UCSD-AML1 (cell line): Measurements from ENCODE around the gene EML2.
"Not testable (repeated sequence)": the region's sequence is repeated elsewhere in the genome, so short reads cannot be mapped to it uniquely, and the experiment has no call there.

Source experiments
- DNase-seq: peaks from one replicate; lab custom pipeline; 2025; ENCODE audit not compliant: unreplicated experiment; lab: John Stamatoyannopoulos, UW

The EML2 gene

GRCh38 chr19:45638930-45639729 is at the start of gene EML2:
TSS of gene EML2 (minus strand) at chr19:45639397. CDS start at chr19:45639376, 21 bp downstream.
- DNase-seq: peak; percentile 70

- DNase-seq: no peak
Measured at GRCh38 chr19:45687599-45687998, 48.4 kb upstream of the EML2 start.

GRCh38 chr19:45685045-45685444 is 45.8 kb upstream of the EML2 start:
- not testable (repeated sequence) for DNase-seq

- DNase-seq: no peak
Measured at GRCh38 chr19:45682908-45683307, 43.7 kb upstream of the EML2 start.

- DNase-seq: no peak
Measured at GRCh38 chr19:45682117-45682516, 42.9 kb upstream of the EML2 start.

- peak; percentile 85 for DNase-seq
Measured at GRCh38 chr19:45681391-45682015, 42.3 kb upstream of the EML2 start.

- peak; percentile 47 for DNase-seq
Measured at GRCh38 chr19:45677351-45678230, 38.4 kb upstream of the EML2 start.

- DNase-seq: no peak
Measured at GRCh38 chr19:45676851-45677263, 37.7 kb upstream of the EML2 start.

- DNase-seq: no peak
Measured at GRCh38 chr19:45674946-45675345, 35.7 kb upstream of the EML2 start.

GRCh38 chr19:45670670-45671453 is 31.7 kb upstream of the EML2 start:
- peak; percentile 31 for DNase-seq

- no peak for DNase-seq
Measured at GRCh38 chr19:45668342-45668871, 29.2 kb upstream of the EML2 start.

GRCh38 chr19:45667620-45668341 is 28.6 kb upstream of the EML2 start, which contains the start of gene GIPR:
TSS of gene GIPR (plus strand) at chr19:45668221. CDS start at chr19:45669521, 1,300 bp downstream.
- peak; percentile 27 for DNase-seq

GRCh38 chr19:45664575-45664974 is 25.4 kb upstream of the EML2 start:
- DNase-seq: no peak

- DNase-seq: peak; percentile 28
Measured at GRCh38 chr19:45663800-45664199, 24.6 kb upstream of the EML2 start.

GRCh38 chr19:45660636-45661035 is 21.4 kb upstream of the EML2 start:
- no peak for DNase-seq

- DNase-seq: no peak
Measured at GRCh38 chr19:45659096-45659729, 20.0 kb upstream of the EML2 start.

GRCh38 chr19:45657520-45658167 is 18.4 kb upstream of the EML2 start:
- DNase-seq: no peak

GRCh38 chr19:45655073-45655472 is 15.9 kb upstream of the EML2 start:
- DNase-seq: no peak

- no peak for DNase-seq
Measured at GRCh38 chr19:45653634-45654033, 14.4 kb upstream of the EML2 start.
